Measurements from ENCODE around the gene OPALIN.

The OPALIN gene

DNA sequence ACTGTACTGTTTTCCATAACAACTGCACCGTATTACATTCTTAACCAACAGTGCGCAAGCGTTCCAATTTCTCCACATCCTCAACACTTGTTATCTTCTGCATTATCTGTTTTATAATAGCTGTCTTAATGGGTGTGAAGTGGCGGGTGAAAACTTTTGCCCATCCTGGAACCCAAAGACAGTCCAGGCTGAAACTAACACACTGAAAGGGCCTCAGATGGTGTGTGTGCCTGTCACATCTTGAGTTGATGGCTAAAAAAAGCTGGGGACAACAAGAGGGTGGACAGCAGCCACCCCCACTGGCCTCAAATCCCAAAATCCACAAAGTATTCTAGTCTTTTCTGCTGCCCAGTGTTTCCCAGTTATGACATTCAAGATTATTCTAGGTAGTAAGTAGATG, 19.4 kb downstream of the OPALIN start (continued):
- TF ChIP-seq, protein P1, sequence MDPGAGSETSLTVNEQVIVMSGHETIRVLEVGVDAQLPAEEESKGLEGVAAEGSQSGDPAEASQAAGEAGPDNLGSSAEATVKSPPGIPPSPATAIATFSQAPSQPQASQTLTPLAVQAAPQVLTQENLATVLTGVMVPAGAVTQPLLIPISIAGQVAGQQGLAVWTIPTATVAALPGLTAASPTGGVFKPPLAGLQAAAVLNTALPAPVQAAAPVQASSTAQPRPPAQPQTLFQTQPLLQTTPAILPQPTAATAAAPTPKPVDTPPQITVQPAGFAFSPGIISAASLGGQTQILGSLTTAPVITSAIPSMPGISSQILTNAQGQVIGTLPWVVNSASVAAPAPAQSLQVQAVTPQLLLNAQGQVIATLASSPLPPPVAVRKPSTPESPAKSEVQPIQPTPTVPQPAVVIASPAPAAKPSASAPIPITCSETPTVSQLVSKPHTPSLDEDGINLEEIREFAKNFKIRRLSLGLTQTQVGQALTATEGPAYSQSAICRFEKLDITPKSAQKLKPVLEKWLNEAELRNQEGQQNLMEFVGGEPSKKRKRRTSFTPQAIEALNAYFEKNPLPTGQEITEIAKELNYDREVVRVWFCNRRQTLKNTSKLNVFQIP (CRISPR knock-in tag; IDR thresholded peaks at IDR 0.05; ENCODE audit: borderline replicate concordance, low read depth): no peak

DNA sequence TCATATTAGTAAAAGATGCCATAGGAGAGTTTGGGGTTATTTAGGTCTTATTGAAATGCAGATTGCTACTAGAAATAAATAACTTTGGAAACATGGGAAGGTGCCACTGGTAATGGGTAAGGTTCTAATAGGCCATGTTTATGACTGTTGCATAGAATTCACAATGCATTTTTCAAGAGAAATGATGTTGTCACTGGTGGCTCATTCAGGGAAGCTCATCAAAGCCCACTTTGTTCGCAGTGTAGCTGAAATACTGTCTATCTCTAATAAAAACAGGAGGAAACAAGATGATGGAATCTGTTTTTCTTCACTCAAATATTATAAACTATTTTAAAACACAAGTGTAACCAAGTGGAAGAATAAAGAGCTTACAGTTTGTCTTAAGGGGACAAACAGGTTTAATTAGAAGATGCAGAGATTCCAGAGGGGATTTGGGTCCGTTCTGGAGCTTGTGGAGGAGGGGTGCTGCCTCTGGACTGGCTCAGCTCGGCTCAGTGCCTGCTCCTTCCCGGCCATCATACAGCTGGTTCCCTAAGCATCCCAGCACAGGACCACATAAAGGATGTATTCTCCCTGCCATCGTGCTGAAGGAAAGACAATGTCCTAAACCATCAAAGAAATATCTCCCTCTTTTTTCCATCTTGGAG, 20.4 kb downstream of the OPALIN start:
- ATAC-seq: no peak
- TF ChIP-seq ZFP30 (CRISPR knock-in tag; IDR thresholded peaks at IDR 0.05) (no peak), ESRRG (CRISPR knock-in tag; IDR thresholded peaks at IDR 0.05) (no peak), TOX (CRISPR knock-in tag; IDR thresholded peaks at IDR 0.05; ENCODE audit: borderline replicate concordance) (no peak), ARNTL (CRISPR knock-in tag; IDR thresholded peaks at IDR 0.05; ENCODE audit: borderline replicate concordance, low read depth) (no peak)

DNA sequence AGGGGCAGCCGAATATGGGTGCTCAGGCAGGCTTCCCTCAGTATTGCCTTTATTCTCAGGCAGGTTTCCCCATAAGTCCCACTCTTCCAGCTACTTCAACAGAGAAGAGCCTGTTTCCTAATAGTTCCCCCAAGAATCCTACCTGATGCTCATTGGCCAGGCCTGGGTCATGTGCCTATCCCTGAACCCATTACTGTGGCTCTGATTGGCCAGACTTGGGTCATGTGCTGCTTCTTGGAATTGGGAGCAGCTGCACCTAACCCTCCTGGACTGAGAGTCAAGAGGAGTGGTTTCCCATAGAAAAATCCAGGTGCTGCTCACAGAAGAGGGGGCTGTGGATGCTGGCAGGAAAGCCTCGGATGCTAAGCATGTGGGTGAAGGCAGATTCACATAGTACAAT, 21.7 kb downstream of the OPALIN start:
- no peak for TF ChIP-seq ISL1 (CRISPR knock-in tag; IDR thresholded peaks at IDR 0.05)
- no peak for ATAC-seq

DNA sequence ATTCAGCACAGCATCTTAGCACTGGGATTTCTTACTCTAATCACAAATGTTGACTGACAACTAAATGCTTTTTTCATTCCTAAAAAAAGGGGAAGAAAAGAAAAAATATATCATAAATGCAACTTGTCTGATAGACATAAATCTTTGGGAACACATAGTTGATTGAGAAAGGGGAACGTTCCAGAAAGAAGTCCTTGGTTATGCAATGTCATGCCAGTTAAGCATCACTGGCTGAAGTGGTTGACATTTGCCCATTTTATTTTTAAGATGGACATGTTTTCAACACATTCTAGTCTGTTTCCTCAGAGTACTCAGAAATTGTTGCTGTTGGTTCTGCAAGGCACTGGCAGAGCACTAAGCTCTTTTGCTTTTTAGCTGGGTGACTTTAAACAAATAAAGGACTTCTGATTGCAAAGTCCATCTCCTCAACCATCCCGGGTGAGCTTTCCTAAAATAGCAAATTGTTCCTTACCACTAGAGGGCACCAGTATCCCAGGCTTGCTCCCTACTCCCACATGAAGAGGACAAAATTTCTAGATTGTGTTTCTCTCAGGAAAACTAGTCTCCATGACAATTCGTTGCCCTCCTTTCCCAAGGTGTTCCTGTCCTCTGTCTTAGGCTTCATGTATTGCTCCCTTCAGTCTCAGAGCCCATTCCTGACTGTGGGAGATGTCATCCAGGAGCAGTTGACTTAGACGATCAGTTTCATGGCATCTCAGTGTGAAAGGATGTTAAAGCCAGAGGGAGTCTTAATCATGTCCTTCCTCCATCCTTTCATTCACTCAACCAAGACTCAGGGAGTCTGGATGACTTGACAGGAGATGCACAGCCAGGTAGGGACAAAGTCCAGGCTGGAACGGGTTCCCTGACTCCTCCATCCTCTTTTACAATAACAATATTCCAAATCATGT, 23.9 kb downstream of the OPALIN start:
- TF ChIP-seq, protein P2, sequence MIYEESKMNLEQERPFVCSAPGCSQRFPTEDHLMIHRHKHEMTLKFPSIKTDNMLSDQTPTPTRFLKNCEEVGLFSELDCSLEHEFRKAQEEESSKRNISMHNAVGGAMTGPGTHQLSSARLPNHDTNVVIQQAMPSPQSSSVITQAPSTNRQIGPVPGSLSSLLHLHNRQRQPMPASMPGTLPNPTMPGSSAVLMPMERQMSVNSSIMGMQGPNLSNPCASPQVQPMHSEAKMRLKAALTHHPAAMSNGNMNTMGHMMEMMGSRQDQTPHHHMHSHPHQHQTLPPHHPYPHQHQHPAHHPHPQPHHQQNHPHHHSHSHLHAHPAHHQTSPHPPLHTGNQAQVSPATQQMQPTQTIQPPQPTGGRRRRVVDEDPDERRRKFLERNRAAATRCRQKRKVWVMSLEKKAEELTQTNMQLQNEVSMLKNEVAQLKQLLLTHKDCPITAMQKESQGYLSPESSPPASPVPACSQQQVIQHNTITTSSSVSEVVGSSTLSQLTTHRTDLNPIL (CRISPR knock-in tag; IDR thresholded peaks at IDR 0.05; ENCODE audit: low read depth): no peak
- TF ChIP-seq ZNF8 (CRISPR knock-in tag; IDR thresholded peaks at IDR 0.05) (no peak), SNAI2 (CRISPR knock-in tag; IDR thresholded peaks at IDR 0.05) (no peak), TCF4 (CRISPR knock-in tag; IDR thresholded peaks at IDR 0.05; ENCODE audit: borderline replicate concordance) (no peak), TOX (CRISPR knock-in tag; IDR thresholded peaks at IDR 0.05; ENCODE audit: borderline replicate concordance) (no peak), ZNF565 (CRISPR knock-in tag; conservative IDR thresholded peaks at IDR 0.05; ENCODE audit: low read depth) (no peak), ISL1 (CRISPR knock-in tag; IDR thresholded peaks at IDR 0.05) (no peak), RARB (CRISPR knock-in tag; IDR thresholded peaks at IDR 0.05) (no peak), ARNTL (CRISPR knock-in tag; IDR thresholded peaks at IDR 0.05; ENCODE audit: borderline replicate concordance, low read depth) (no peak), ZNF70 (CRISPR knock-in tag; IDR thresholded peaks at IDR 0.05) (no peak), BACH2 (CRISPR knock-in tag; IDR thresholded peaks at IDR 0.05; ENCODE audit: borderline replicate concordance) (no peak), ESRRG (CRISPR knock-in tag; IDR thresholded peaks at IDR 0.05) (no peak), GLIS3 (CRISPR knock-in tag; IDR thresholded peaks at IDR 0.05) (no peak), OSR1 (CRISPR knock-in tag; IDR thresholded peaks at IDR 0.05) (no peak)
- TF ChIP-seq, protein P3, sequence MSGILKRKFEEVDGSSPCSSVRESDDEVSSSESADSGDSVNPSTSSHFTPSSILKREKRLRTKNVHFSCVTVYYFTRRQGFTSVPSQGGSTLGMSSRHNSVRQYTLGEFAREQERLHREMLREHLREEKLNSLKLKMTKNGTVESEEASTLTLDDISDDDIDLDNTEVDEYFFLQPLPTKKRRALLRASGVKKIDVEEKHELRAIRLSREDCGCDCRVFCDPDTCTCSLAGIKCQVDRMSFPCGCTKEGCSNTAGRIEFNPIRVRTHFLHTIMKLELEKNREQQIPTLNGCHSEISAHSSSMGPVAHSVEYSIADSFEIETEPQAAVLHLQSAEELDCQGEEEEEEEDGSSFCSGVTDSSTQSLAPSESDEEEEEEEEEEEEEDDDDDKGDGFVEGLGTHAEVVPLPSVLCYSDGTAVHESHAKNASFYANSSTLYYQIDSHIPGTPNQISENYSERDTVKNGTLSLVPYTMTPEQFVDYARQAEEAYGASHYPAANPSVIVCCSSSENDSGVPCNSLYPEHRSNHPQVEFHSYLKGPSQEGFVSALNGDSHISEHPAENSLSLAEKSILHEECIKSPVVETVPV (CRISPR knock-in tag; IDR thresholded peaks at IDR 0.05): no peak
- peak; percentile 77 for ATAC-seq

DNA sequence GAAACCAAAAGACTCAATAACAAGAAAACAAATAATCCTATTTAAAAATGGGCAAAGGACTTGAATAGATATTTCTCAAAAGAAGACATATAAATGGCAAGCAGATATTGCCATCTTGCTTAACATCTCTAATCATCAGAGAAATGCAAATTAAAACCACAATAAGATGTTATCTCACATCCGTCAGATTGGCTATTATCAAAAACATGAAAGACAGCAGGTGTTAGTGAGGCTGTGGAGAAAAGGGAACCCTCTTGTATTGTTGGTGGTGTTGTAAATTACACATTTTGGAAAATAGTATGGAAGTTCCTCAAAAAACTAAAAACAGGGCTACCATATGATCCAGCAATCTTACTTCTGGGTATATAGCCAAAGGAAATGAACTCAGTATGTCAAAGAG, 25.7 kb downstream of the OPALIN start:
- ATAC-seq: no peak
- TF ChIP-seq ZNF8 (CRISPR knock-in tag; IDR thresholded peaks at IDR 0.05) (no peak), ZC3H10 (CRISPR knock-in tag; IDR thresholded peaks at IDR 0.05) (no peak), ZNF565 (CRISPR knock-in tag; conservative IDR thresholded peaks at IDR 0.05; ENCODE audit: low read depth) (no peak), TOX (CRISPR knock-in tag; IDR thresholded peaks at IDR 0.05; ENCODE audit: borderline replicate concordance) (no peak), CSDC2 (CRISPR knock-in tag; IDR thresholded peaks at IDR 0.05) (no peak), ZFP30 (CRISPR knock-in tag; IDR thresholded peaks at IDR 0.05) (no peak), PPARA (CRISPR knock-in tag; IDR thresholded peaks at IDR 0.05; ENCODE audit: borderline replicate concordance) (no peak), SNAI2 (CRISPR knock-in tag; IDR thresholded peaks at IDR 0.05) (no peak), GLIS3 (CRISPR knock-in tag; IDR thresholded peaks at IDR 0.05) (no peak), ZFP3 (CRISPR knock-in tag; IDR thresholded peaks at IDR 0.05) (no peak), ZNF70 (CRISPR knock-in tag; IDR thresholded peaks at IDR 0.05) (no peak)
- TF ChIP-seq, protein P2 (CRISPR knock-in tag; IDR thresholded peaks at IDR 0.05; ENCODE audit: low read depth): no peak
- TF ChIP-seq, protein P4, sequence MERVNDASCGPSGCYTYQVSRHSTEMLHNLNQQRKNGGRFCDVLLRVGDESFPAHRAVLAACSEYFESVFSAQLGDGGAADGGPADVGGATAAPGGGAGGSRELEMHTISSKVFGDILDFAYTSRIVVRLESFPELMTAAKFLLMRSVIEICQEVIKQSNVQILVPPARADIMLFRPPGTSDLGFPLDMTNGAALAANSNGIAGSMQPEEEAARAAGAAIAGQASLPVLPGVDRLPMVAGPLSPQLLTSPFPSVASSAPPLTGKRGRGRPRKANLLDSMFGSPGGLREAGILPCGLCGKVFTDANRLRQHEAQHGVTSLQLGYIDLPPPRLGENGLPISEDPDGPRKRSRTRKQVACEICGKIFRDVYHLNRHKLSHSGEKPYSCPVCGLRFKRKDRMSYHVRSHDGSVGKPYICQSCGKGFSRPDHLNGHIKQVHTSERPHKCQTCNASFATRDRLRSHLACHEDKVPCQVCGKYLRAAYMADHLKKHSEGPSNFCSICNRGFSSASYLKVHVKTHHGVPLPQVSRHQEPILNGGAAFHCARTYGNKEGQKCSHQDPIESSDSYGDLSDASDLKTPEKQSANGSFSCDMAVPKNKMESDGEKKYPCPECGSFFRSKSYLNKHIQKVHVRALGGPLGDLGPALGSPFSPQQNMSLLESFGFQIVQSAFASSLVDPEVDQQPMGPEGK (CRISPR knock-in tag; IDR thresholded peaks at IDR 0.05; ENCODE audit: borderline replicate concordance): no peak
- TF ChIP-seq, protein P5, sequence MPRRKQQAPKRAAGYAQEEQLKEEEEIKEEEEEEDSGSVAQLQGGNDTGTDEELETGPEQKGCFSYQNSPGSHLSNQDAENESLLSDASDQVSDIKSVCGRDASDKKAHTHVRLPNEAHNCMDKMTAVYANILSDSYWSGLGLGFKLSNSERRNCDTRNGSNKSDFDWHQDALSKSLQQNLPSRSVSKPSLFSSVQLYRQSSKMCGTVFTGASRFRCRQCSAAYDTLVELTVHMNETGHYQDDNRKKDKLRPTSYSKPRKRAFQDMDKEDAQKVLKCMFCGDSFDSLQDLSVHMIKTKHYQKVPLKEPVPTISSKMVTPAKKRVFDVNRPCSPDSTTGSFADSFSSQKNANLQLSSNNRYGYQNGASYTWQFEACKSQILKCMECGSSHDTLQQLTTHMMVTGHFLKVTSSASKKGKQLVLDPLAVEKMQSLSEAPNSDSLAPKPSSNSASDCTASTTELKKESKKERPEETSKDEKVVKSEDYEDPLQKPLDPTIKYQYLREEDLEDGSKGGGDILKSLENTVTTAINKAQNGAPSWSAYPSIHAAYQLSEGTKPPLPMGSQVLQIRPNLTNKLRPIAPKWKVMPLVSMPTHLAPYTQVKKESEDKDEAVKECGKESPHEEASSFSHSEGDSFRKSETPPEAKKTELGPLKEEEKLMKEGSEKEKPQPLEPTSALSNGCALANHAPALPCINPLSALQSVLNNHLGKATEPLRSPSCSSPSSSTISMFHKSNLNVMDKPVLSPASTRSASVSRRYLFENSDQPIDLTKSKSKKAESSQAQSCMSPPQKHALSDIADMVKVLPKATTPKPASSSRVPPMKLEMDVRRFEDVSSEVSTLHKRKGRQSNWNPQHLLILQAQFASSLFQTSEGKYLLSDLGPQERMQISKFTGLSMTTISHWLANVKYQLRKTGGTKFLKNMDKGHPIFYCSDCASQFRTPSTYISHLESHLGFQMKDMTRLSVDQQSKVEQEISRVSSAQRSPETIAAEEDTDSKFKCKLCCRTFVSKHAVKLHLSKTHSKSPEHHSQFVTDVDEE (CRISPR knock-in tag; IDR thresholded peaks at IDR 0.05): no peak
